BJ (cell line): ENCODE measurements around the gene HOXD10. TPM values are rescaled to one million over a fixed set of nuclear protein-coding genes. Genes with fewer than 3 reads are reported as not detected.

Source experiments
- CTCF ChIA-PET: fragments of 350-600 bp; formaldehyde crosslinking; extraction: SDS; loops from one replicate; lab custom pipeline; 2021; ENCODE audit warnings: antibody characterized with exemption, inconsistent platforms; lab: Yijun Ruan, JAX
- POLR2A ChIA-PET: fragments of 300-600 bp; sonication (Branson Sonifier 250); formaldehyde crosslinking; extraction: SDS; loops from one replicate; lab custom pipeline; 2021; ENCODE audit warnings: antibody characterized with exemption; lab: Charles Lee
- DNase-seq: peaks from one replicate; pipeline ENCODE4 v3.0.0-alpha.2; 2011; ENCODE audit warnings: low read depth
- H3K27me3 ChIP-seq: 2 replicates; pipeline ENCODE4 v1.6.0; 2011; ENCODE audit warnings: low read length; ENCODE audit not compliant: control insufficient read depth, insufficient read depth
- H3K36me3 ChIP-seq: 2 replicates; pipeline ENCODE4 v1.5.1; 2011; ENCODE audit warnings: low read length; ENCODE audit not compliant: control insufficient read depth, insufficient read depth
- H3K4me3 ChIP-seq: 2 replicates; pipeline ENCODE4 v1.5.1; 2011; ENCODE audit warnings: low read depth, mild to moderate bottlenecking, control low read depth, low read length
- polyA plus RNA-seq: library from polyadenylated mRNA; depleted of rRNA; stranded (reverse); fragments of >200 nt; gene quantifications from 2 replicates; pipeline ENCODE4 v1.2.3, GENCODE V29; 2011
- TF ChIP-seq, protein P1 (sequence below): IDR thresholded peaks from 2 replicates; pipeline ENCODE4 v1.5.1; 2011; ENCODE audit warnings: low read depth, mild to moderate bottlenecking, control low read depth, inconsistent platforms, low read length, moderate library complexity; ENCODE audit not compliant: insufficient read depth

Gene HOXD10
- polyA plus RNA-seq, 1 experiment: 11.0 TPM

DNA sequence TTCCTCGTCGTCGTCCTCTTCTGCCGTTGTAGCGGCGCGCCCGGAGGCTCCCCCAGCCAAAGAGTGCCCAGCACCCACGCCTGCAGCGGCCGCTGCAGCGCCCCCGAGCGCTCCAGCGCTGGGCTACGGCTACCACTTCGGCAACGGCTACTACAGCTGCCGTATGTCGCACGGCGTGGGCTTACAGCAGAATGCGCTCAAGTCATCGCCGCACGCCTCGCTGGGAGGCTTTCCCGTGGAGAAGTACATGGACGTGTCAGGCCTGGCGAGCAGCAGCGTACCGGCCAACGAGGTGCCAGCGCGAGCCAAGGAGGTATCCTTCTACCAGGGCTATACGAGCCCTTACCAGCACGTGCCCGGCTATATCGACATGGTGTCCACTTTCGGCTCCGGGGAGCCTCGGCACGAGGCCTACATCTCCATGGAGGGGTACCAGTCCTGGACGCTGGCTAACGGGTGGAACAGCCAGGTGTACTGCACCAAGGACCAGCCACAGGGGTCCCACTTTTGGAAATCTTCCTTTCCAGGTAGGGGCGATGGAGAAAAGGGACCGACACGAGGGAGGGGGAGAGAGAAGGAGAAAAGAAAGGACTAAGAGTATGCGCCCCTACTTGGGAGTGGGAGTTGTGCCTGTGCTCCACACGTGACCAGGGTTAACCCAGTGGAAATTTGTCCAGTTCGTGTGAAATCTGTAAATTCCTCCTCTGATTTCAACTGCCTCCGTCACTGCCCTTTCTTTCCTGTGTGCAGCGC is 23.3 kb upstream of the HOXD10 start:
- no peak for DNase-seq
- POLR2A ChIA-PET: no interaction called here
- TF ChIP-seq, protein P1, sequence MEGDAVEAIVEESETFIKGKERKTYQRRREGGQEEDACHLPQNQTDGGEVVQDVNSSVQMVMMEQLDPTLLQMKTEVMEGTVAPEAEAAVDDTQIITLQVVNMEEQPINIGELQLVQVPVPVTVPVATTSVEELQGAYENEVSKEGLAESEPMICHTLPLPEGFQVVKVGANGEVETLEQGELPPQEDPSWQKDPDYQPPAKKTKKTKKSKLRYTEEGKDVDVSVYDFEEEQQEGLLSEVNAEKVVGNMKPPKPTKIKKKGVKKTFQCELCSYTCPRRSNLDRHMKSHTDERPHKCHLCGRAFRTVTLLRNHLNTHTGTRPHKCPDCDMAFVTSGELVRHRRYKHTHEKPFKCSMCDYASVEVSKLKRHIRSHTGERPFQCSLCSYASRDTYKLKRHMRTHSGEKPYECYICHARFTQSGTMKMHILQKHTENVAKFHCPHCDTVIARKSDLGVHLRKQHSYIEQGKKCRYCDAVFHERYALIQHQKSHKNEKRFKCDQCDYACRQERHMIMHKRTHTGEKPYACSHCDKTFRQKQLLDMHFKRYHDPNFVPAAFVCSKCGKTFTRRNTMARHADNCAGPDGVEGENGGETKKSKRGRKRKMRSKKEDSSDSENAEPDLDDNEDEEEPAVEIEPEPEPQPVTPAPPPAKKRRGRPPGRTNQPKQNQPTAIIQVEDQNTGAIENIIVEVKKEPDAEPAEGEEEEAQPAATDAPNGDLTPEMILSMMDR: peak; percentile 53
- H3K4me3 ChIP-seq: peak overlapping the region; percentile 35
- no peaks in the 10 kb centered on the region for H3K36me3 ChIP-seq
- peaks cover 40% of the 10 kb centered on the region for H3K27me3 ChIP-seq
- CTCF ChIA-PET: interaction anchor here (0.6 to 1.0 kb wide), 2 partner anchors 682 to 726 kb away, joined by 3 read pairs; no protein-coding TSS in a partner anchor

DNA sequence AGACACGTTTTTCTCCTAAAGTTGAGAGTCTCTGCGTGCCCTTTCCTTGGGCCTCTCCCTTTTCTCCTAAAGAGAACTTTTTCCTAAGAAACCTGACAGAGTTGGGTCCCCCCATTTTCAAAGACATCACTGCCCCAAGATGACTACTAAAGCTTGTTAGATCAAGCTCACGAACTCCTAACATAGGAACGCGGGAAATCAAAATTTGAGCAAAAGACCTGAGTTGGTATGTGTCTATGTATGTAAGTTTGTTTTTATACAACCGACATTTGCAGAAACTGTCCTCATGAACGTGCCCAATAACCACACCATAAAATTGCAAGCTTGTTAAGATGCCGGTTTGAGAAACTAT is 22.7 kb upstream of the HOXD10 start:
- no peaks in the 10 kb centered on the region for H3K36me3 ChIP-seq
- peak overlapping the region; percentile 35 for H3K4me3 ChIP-seq
- TF ChIP-seq, protein P1: no peak
- DNase-seq: no peak
- ChIA-PET CTCF (interaction anchor here (1.0 kb wide), 1 partner anchor 726 kb away, joined by 3 read pairs; no protein-coding TSS in a partner anchor), POLR2A (no interaction called here)
- peaks cover 42% of the 10 kb centered on the region for H3K27me3 ChIP-seq

DNA sequence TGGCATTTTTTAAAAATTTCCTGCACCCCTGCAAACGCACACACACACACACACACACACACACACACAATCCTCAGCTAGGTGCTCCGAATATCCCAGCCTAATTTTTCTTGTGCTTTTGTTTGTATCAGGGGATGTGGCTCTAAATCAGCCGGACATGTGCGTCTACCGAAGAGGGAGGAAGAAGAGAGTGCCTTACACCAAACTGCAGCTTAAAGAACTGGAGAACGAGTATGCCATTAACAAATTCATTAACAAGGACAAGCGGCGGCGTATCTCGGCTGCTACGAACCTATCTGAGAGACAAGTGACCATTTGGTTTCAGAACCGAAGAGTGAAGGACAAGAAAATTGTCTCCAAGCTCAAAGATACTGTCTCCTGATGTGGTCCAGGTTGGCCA is 22.2 kb upstream of the HOXD10 start:
- H3K36me3 ChIP-seq: no peaks in the 10 kb centered on the region
- TF ChIP-seq, protein P1: no peak
- peaks cover 39% of the 10 kb centered on the region for H3K27me3 ChIP-seq
- CTCF ChIA-PET: interaction anchor here (0.6 to 4.6 kb wide), 2 partner anchors 408 to 728 kb away, joined by 3 to 43 read pairs; no protein-coding TSS in a partner anchor
- POLR2A ChIA-PET: no interaction called here
- H3K4me3 ChIP-seq: no peak overlapping the region
- no peak for DNase-seq

- no peaks in the 10 kb centered on the region for H3K36me3 ChIP-seq
- DNase-seq: no peak
- ChIA-PET POLR2A (no interaction called here), CTCF (interaction anchor here (0.8 to 4.6 kb wide), 6 partner anchors 9 to 844 kb away, joined by 3 to 48 read pairs (median 32); partner anchors contain the start of gene EVX2)
- peaks cover 34% of the 10 kb centered on the region for H3K27me3 ChIP-seq
- H3K4me3 ChIP-seq: no peak overlapping the region
- TF ChIP-seq, protein P1: no peak
These were observed 21.2 kb upstream of the HOXD10 start for GRCh38 chr2:176095421-176095820.

GRCh38 chr2:176096243-176096985 is 20.2 kb upstream of the HOXD10 start:
- Histone ChIP-seq H3K4me3 (peak overlapping the region; percentile 52), H3K27me3 (peaks cover 28% of the 10 kb centered on the region), H3K36me3 (no peaks in the 10 kb centered on the region)
- TF ChIP-seq, protein P1: no peak
- DNase-seq: no peak
- CTCF ChIA-PET: interaction anchor here (0.7 to 4.6 kb wide), 17 partner anchors 9 to 1399 kb away, joined by 3 to 48 read pairs (median 5); partner anchors contain the start of genes EVX2 and HOXD9
- POLR2A ChIA-PET: interaction anchor here (0.6 kb wide), 1 partner anchor 959 kb away, joined by 3 read pairs; no protein-coding TSS in a partner anchor
